RWPE1 (cell line): ENCODE results near the gene PYGO2.
"Not testable (repeated sequence)": the region's sequence is repeated elsewhere in the genome, so short reads cannot be mapped to it uniquely, and the experiment has no call there.

Experiments used
- CTCF ChIA-PET: fragments of 350-600 bp; sonication (Branson Sonifier 250); formaldehyde crosslinking; extraction: SDS; loops from one replicate; lab custom pipeline; 2021; lab: Yijun Ruan, JAX
- POLR2A ChIA-PET: fragments of 400-600 bp; formaldehyde crosslinking; extraction: SDS; loops from one replicate; lab custom pipeline; 2020; ENCODE audit warnings: antibody characterized with exemption; ENCODE audit not compliant: low non-redundant PET; lab: Yijun Ruan, JAX
- DNase-seq: peaks from one replicate; pipeline ENCODE4 v3.0.0; 2012; ENCODE audit warnings: low spot score
- H3K27ac ChIP-seq: fragments of 450-650 bp; 2 replicates; pipeline ENCODE4 v1.5.1; 2017
- TF ChIP-seq, protein P1 (sequence below): fragments of 450-650 bp; conservative IDR thresholded peaks from 2 replicates; pipeline ENCODE4 v1.5.1; 2017; ENCODE audit warnings: low read depth, mild to moderate bottlenecking

Gene PYGO2

GRCh38 chr1:154996966-154997701, 35.6 kb upstream of the PYGO2 start:
- ChIA-PET CTCF (interaction anchor here (0.7 to 5.0 kb wide), 5 partner anchors 20 to 129 kb away, joined by 3 to 22 read pairs (median 3); no protein-coding TSS in a partner anchor), POLR2A (no interaction called here)
- peak overlapping the region; percentile 100 for H3K27ac ChIP-seq
- TF ChIP-seq, protein P1, sequence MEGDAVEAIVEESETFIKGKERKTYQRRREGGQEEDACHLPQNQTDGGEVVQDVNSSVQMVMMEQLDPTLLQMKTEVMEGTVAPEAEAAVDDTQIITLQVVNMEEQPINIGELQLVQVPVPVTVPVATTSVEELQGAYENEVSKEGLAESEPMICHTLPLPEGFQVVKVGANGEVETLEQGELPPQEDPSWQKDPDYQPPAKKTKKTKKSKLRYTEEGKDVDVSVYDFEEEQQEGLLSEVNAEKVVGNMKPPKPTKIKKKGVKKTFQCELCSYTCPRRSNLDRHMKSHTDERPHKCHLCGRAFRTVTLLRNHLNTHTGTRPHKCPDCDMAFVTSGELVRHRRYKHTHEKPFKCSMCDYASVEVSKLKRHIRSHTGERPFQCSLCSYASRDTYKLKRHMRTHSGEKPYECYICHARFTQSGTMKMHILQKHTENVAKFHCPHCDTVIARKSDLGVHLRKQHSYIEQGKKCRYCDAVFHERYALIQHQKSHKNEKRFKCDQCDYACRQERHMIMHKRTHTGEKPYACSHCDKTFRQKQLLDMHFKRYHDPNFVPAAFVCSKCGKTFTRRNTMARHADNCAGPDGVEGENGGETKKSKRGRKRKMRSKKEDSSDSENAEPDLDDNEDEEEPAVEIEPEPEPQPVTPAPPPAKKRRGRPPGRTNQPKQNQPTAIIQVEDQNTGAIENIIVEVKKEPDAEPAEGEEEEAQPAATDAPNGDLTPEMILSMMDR = no peak
- DNase-seq = no peak

- CTCF ChIA-PET = interaction anchor here (0.6 to 5.0 kb wide), 5 partner anchors 11 to 128 kb away, joined by 3 to 22 read pairs (median 6); no protein-coding TSS in a partner anchor
- not testable (repeated sequence) for DNase-seq
- peak overlapping the region; percentile 71 for H3K27ac ChIP-seq
- TF ChIP-seq, protein P1 = peak; percentile 54
- POLR2A ChIA-PET = interaction anchor here (0.7 kb wide), 1 partner anchor 11 kb away, joined by 3 read pairs; no protein-coding TSS in a partner anchor
These were observed 33.9 kb upstream of the PYGO2 start for GRCh38 chr1:154995301-154995983.

DNA sequence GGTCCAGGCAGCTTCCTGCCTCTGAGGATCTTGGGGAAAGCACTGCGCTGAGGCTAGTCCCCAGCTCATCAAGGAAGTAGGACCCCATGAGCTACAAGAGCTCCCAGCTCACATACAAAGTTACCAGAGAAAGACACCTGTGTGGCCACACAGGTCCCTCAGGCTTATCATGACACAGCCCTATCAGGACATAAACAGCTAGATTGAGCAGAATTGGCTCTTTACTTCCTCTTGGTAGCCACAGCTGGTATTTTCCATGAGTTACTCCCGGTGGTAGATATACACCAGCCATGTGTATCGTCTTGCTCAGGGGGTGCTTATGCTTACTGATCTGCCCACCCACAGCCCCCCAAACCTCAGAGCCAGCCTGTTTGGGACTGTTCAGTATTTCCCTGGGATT, 33.0 kb upstream of the PYGO2 start:
- TF ChIP-seq, protein P1 = no peak
- DNase-seq = no peak
- ChIA-PET POLR2A (interaction anchor here (0.6 kb wide), 1 partner anchor 9 kb away, joined by 6 read pairs; no protein-coding TSS in a partner anchor), CTCF (interaction anchor here (0.8 to 5.0 kb wide), 3 partner anchors 10 to 32 kb away, joined by 3 to 22 read pairs (median 7); no protein-coding TSS in a partner anchor)
- H3K27ac ChIP-seq = peak overlapping the region; percentile 71

- CTCF ChIA-PET = interaction anchor here (0.6 to 5.0 kb wide), 3 partner anchors 20 to 32 kb away, joined by 3 to 22 read pairs (median 3); no protein-coding TSS in a partner anchor
- peak overlapping the region; percentile 71 for H3K27ac ChIP-seq
- TF ChIP-seq, protein P1 = no peak
- POLR2A ChIA-PET = no interaction called here
- no peak for DNase-seq
These were observed 32.6 kb upstream of the PYGO2 start for GRCh38 chr1:154994269-154994587.

DNA sequence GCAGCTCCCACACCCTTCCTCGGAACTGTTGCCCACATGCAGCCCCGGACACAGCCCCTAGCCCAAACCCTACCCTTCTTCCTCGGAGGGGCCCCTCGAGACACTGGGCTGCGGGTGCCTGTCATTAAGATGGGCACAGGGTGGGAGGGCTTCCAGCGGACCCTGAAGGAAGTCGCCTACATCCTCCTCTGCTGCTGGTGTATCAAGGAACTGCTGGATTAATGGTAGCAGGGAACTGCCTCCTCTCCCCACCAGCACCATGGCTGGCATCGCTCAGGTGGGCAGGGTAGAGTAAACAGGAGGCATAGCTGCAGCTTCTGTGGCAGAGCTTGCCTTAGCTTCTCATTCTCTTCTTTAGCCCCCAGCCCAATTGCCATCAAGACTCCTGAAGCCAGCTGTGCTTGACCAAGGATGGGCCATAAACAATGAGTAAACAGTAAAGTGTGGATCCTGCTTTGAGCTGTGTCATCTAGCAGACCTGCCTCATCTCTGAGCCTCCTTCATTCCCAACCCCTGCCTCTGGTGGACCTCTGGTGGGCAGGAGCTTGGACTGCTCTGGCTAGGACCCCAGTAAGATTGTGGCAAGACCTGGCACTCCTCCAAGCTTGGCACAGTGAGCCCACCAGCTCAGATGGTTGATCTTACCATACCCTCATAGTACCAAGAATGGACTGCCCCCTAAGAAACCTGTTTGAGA, 32.1 kb upstream of the PYGO2 start, which contains the start of gene LENEP:
Gene LENEP, plus strand, starts transcription at position 15 of the 697 bp plus-strand sequence. Its CDS starts 22 bp downstream, at position 37.
- ChIA-PET POLR2A (interaction anchor here (0.6 kb wide), 2 partner anchors 10 to 81 kb away, joined by 3 to 8 read pairs; no protein-coding TSS in a partner anchor), CTCF (interaction anchor here (0.6 to 5.0 kb wide), 3 partner anchors 20 to 38 kb away, joined by 3 to 22 read pairs (median 4); partner anchors contain the start of gene PBXIP1)
- TF ChIP-seq, protein P1 = no peak
- no peak for DNase-seq
- H3K27ac ChIP-seq = peak within 1 kb of the TSS; percentile 71
